Psoas muscle (tissue), 8 donors: ENCODE data around the gene ALX1. TPM values are rescaled to one million over a fixed set of nuclear protein-coding genes. Genes with fewer than 3 reads are reported as not detected.
A peak's percentile ranks its signal among the peaks of the same experiment; 100 is the strongest.
"Not testable (repeated sequence)": the region's sequence is repeated elsewhere in the genome, so short reads cannot be mapped to it uniquely, and the experiment has no call there.

Experiments used
- ATAC-seq, 4 donors: fragments of 200-7000 bp; cut with Tn5 transposase; one replicate each; pipeline ENCODE4 v1.9.1; 2020; ENCODE audit warnings: moderate library complexity in 3 of 4, mild to moderate bottlenecking in 2 of 4
- DNase-seq, 2 donors: peaks; one replicate each; pipeline ENCODE4 v3.0.0-alpha.2; 2020
- H3K27ac ChIP-seq: fragments of 200-600 bp; one replicate; pipeline ENCODE4 v1.8.0; 2022
- H3K27me3 ChIP-seq, 3 donors: fragments of 200-600 bp in 1 of 3; one replicate each; pipeline versions ENCODE4 v1.6.1 to v1.8.0; 2013 to 2022; ENCODE audit warnings: low read length in 2 of 3, mild to moderate bottlenecking in 2 of 3, moderate library complexity in 1 of 3; ENCODE audit not compliant: insufficient read depth in 3 of 3
- H3K36me3 ChIP-seq, 2 donors: fragments of 200-600 bp in 1 of 2; one replicate each; pipeline versions ENCODE4 v1.6.1 to v1.8.0; 2013 to 2022; ENCODE audit warnings: low read depth in 1 of 2, mild to moderate bottlenecking in 1 of 2, moderate library complexity in 1 of 2; ENCODE audit not compliant: insufficient read depth in 1 of 2
- H3K4me1 ChIP-seq: fragments of 200-600 bp; one replicate; pipeline ENCODE4 v1.8.0; 2022
- H3K4me3 ChIP-seq: fragments of 200-600 bp; one replicate; pipeline ENCODE4 v1.8.0; 2022; ENCODE audit warnings: mild to moderate bottlenecking
- H3K9me3 ChIP-seq: fragments of 200-600 bp; one replicate; pipeline ENCODE4 v1.8.0; 2022
- WGBS, 3 donors: extraction: QIAGEN DNeasy Blood & Tissue Kit; methylation state at CpG; one replicate each; pipeline versions ENCODE4 v1.1.6 to v1.1.7; 2013; 5-methylcytosine and 5-hydroxymethylcytosine counted together
- intact Hi-C, 2 donors: fragments of 100-400 bp; cut with DNase I; formaldehyde crosslinking; loops; one replicate each; pipeline versions ENCODE4 v1.11.0 to v1.14.2; 2022
- polyA plus RNA-seq, 3 donors: library from polyadenylated mRNA; stranded (reverse); fragments of 200-250 nt; gene quantifications; one replicate each; pipeline ENCODE4 v1.2.3, GENCODE V29; 2013
- total RNA-seq, 4 donors: library from RNA; stranded (reverse); fragmentation: NEBNext Ultra II Directional in 2 of 4; extraction: Animal tissue kit (Norgen Biotek cat#: 25700) in 2 of 4; gene quantifications; one replicate each; pipeline versions ENCODE4 v1.2.1 to v1.2.4, GENCODE V29; 2021 to 2023
- TF ChIP-seq, protein P1 (sequence below): fragments of 200-600 bp; IDR thresholded peaks from one replicate; pipeline ENCODE4 v1.8.0; 2022; ENCODE audit warnings: antibody characterized with exemption
- donor health status: healthy with polysubstance abuse.
- donor health status: DM: no; HTN: no; CAD: no; lungs with moderate emphysema.
- donor health status: Bipolar disorder and iron deficiency.
- donor health status: healthy.
- donor health status: DM: yes; HTN: yes; CAD: no.
- donor health status: DM: no; HTN: no; CAD: no.
- donor health status: DM: no; HTN: no; CAD: no.
- donor health status: DM: yes; HTN: yes; CAD: no.

The ALX1 gene
- total and polyA plus RNA-seq, 7 donors = 0.11 to 0.36 (median 0.19) TPM; not detected in 4

DNA sequence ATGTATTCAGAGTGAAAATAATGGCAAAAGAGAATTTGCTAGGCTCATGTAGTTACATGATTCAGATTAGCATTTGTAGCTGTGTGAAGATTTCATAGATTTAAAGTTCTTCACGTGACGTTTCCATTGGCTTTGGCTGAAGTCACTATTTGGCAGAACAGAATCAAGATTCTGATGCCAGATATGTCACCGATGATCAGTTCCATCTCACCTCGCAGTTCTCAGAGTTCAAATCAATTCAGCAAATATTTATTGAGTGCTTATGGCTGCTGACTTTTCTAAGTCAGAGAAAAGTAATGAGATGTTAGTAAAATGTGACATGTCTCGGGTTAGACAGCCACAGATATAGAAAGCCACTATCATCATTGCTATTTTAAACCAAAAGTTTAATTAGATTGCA is 28.4 kb downstream of the ALX1 start:
- Histone ChIP-seq H3K9me3 (no peaks in the 10 kb centered on the region), H3K4me3 (no peak overlapping the region), H3K36me3 (no peaks in the 10 kb centered on the region), H3K27me3 (no peaks in the 10 kb centered on the region), H3K27ac (no peak overlapping the region), H3K4me1 (no peaks in the 10 kb centered on the region)
- no peak for ATAC-seq
- intact Hi-C loops = no loop called here
- TF ChIP-seq, protein P1, sequence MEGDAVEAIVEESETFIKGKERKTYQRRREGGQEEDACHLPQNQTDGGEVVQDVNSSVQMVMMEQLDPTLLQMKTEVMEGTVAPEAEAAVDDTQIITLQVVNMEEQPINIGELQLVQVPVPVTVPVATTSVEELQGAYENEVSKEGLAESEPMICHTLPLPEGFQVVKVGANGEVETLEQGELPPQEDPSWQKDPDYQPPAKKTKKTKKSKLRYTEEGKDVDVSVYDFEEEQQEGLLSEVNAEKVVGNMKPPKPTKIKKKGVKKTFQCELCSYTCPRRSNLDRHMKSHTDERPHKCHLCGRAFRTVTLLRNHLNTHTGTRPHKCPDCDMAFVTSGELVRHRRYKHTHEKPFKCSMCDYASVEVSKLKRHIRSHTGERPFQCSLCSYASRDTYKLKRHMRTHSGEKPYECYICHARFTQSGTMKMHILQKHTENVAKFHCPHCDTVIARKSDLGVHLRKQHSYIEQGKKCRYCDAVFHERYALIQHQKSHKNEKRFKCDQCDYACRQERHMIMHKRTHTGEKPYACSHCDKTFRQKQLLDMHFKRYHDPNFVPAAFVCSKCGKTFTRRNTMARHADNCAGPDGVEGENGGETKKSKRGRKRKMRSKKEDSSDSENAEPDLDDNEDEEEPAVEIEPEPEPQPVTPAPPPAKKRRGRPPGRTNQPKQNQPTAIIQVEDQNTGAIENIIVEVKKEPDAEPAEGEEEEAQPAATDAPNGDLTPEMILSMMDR = no peak
- no peak for DNase-seq
- WGBS, 3 donors = 43 to 56% (median 53%) methylated on average over 5 of the region's 5 CpGs

DNA sequence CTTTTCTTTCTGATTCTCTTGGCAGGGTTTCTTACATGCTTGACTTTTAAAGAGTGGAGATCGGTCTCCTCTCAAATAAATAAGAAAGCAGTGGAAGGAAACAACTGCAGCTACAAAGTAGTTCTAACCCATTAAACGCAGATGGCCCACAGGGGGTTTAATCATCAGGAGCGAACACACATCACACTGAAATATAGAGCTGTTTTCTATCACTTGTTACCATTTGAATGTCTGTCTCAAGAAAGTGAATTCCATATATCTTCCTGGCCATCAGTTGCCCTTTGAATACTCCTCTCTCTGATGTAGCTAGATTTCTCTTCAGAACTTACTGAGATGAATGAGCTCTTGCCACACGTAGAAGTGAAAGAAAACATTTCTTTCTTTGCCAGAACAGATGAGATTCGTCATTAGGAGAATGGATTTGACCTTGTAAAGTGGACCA is 29.1 kb downstream of the ALX1 start:
- WGBS, 3 donors = 41 to 45% (median 43%) methylated on average over 5 of the region's 5 CpGs
- H3K4me3 ChIP-seq = no peak overlapping the region
- TF ChIP-seq, protein P1 = no peak
- H3K27me3 ChIP-seq = no peaks in the 10 kb centered on the region
- H3K27ac ChIP-seq = no peak overlapping the region
- intact Hi-C loops = no loop called here
- H3K9me3 ChIP-seq = no peaks in the 10 kb centered on the region
- no peaks in the 10 kb centered on the region for H3K4me1 ChIP-seq
- DNase-seq (no peak), ATAC-seq (no peak)
- H3K36me3 ChIP-seq = no peaks in the 10 kb centered on the region

DNA sequence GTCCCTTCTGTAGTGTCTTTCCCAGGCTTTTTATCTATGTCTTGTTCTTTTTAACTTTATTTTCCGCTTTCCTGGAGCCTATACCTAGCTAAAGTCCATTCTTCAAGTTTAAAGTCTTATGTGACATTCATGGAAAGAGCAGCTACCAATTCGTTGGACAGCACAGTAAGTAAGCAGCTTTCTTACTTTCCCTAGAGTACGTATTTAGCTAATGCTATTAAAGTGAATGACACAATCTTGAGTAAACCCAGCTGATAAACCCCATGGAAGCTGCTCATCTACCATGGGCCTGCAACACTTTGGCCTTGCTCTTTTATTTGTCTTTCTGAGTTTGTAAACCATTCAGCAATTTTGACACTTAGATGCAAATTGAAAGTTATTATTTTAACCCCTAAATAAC is 30.0 kb downstream of the ALX1 start:
- no peaks in the 10 kb centered on the region for H3K9me3 ChIP-seq
- intact Hi-C loops = no loop called here
- no peaks in the 10 kb centered on the region for H3K36me3 ChIP-seq
- no peaks in the 10 kb centered on the region for H3K27me3 ChIP-seq
- no peak for DNase-seq
- no peak for ATAC-seq
- no peak overlapping the region for H3K27ac ChIP-seq
- WGBS, 3 donors = 48 to 58% (median 50%) methylated on average over 3 of the region's 3 CpGs
- no peak overlapping the region for H3K4me3 ChIP-seq
- TF ChIP-seq, protein P1 = no peak
- H3K4me1 ChIP-seq = no peaks in the 10 kb centered on the region

DNA sequence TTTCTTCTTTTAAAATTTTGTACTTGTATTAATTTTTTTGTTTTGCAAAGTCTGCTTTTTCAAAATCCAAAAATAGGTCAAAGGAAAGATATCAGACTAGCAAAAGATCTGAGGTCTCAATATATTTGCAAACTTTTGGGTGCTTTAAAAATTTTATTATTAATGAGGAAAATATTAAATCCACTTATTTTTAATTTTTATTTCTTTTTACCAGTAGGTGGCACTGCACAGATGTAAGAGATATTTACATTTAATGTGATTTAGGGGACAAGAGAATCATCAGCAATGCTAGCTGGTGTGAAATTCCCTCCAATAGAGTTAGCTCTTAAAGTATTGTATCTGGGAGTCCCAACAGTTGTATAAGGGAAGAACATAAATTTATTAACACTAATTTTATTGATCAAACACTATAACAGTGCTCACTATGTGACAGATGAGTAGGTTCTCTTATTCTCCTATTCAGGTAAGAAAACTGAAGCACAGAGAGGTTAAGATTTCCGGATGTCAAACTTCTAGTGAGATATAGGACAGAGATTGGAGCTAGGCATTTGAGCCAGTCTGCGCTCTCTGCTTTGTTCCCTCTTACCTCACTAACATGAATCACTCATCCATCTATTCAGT is 30.5 kb downstream of the ALX1 start:
- TF ChIP-seq, protein P1 = peak; percentile 7
- ATAC-seq (no peak), DNase-seq (no peak)
- Histone ChIP-seq H3K4me1 (no peaks in the 10 kb centered on the region), H3K9me3 (no peaks in the 10 kb centered on the region), H3K27ac (no peak overlapping the region), H3K27me3 (no peaks in the 10 kb centered on the region), H3K4me3 (no peak overlapping the region), H3K36me3 (no peaks in the 10 kb centered on the region)
- 87 to 93% (median 87%) methylated on average over 2 of the region's 2 CpGs for WGBS, 3 donors
- intact Hi-C loops = no loop called here

DNA sequence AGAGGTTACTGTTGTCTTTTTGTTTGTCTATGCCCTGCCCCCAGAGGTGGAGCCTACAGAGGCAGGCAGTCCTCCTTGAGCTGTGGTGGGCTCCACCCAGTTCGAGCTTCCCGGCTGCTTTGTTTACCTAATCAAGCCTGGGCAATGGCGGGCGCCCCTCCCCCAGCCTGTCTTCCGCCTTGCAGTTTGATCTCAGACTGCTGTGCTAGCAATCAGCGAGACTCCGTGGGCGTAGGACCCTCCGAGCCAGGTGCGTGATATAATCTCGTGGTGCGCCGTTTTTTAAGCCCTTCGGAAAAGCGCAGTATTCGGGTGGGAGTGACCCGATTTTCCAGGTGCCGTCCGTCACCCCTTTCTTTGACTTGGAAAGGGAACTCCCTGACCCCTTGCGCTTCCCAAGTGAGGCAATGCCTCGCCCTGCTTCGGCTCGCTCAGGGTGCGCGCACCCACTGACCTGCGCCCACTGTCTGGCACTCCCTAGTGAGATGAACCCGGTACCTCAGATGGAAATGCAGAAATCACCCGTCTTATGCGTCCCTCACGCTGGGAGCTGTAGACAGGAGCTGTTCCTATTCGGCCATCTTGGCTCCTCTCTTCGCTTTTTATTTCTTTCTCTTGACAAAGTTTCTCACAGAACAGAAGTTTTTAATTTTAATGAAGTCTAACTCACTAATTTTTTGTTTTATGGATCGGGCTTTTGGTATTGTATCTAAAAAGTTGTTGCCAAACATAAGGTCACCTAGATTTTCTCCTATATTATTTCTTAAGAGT is 38.0 kb downstream of the ALX1 start:
- WGBS, 3 donors = 88 to 92% (median 91%) methylated on average over 29 to 33 of the region's 33 CpGs
- H3K36me3 ChIP-seq, ATAC-seq, H3K4me1 ChIP-seq, intact Hi-C loops, H3K27me3 ChIP-seq, H3K27ac ChIP-seq, H3K9me3 ChIP-seq, DNase-seq, H3K4me3 ChIP-seq: not testable (repeated sequence)
